Testis (tissue), 3 donors: ENCODE data around the gene NT5C1A. TPM values are rescaled to one million over a fixed set of nuclear protein-coding genes. Genes with fewer than 3 reads are reported as not detected.

ENCODE experiments used
- DNase-seq: peaks from one replicate; pipeline ENCODE4 v3.0.0-alpha.2; 2019
- H3K27ac ChIP-seq, 2 donors: fragments of 200-600 bp; sonication (generic); one replicate each; pipeline ENCODE4 v1.5.1; 2019
- H3K27me3 ChIP-seq: fragments of 200-600 bp; sonication (generic); one replicate; pipeline ENCODE4 v1.5.1; 2019
- H3K36me3 ChIP-seq: fragments of 200-600 bp; sonication (generic); one replicate; pipeline ENCODE4 v1.5.1; 2017; ENCODE audit warnings: low read depth; ENCODE audit errors: missing control alignments
- H3K4me1 ChIP-seq: fragments of 200-600 bp; sonication (generic); one replicate; pipeline ENCODE4 v1.5.1; 2019
- H3K4me3 ChIP-seq, 2 donors: fragments of 200-600 bp; sonication (generic); one replicate each; pipeline ENCODE4 v1.5.1; 2017 to 2019
- H3K9me3 ChIP-seq: fragments of 200-600 bp; sonication (generic); one replicate; pipeline ENCODE4 v1.5.1; 2017
- CTCF ChIP-seq, 3 experiments: fragments of 450-650 bp in 2 of 3; fragments of 200-600 bp in 1 of 3; sonication (generic) in 1 of 3; IDR thresholded peaks; one replicate each; pipeline ENCODE4 v1.5.1; 2016 to 2019; ENCODE audit warnings: antibody characterized with exemption in 3 of 3, mild to moderate bottlenecking in 2 of 3, moderate library complexity in 1 of 3
- POLR2A ChIP-seq: fragments of 450-650 bp; IDR thresholded peaks from one replicate; pipeline ENCODE4 v1.6.1; 2017; ENCODE audit warnings: antibody characterized with exemption, mild to moderate bottlenecking, moderate library complexity
- WGBS, 2 donors: methylation state at CpG; one replicate each; pipeline ENCODE4 v1.1.5; 2018; 5-methylcytosine and 5-hydroxymethylcytosine counted together
- intact Hi-C: fragments of 100-400 bp; cut with DNase I; formaldehyde crosslinking; loops from one replicate; pipeline ENCODE4 v1.15.1; 2023; ENCODE audit warnings: low total_unique reads
- polyA plus RNA-seq: library from polyadenylated mRNA; stranded (reverse); fragments of 350-450 nt; fragmentation: Illumina TruSeq; extraction: RNeasy Lipid Tissue Mini Kit (QIAGEN cat#74804); gene quantifications from one replicate; pipeline ENCODE4 v1.2.3, GENCODE V29; 2014; ENCODE audit warnings: low read depth, low replicate concordance; ENCODE audit not compliant: insufficient read depth
- total RNA-seq, 2 donors: library from RNA; depleted of rRNA; stranded (reverse); fragments of >200 nt; gene quantifications; one replicate each; pipeline ENCODE4 v1.2.3, GENCODE V29; 2016

NT5C1A gene
- total and polyA plus RNA-seq, 3 donors from 2014 or later: 1.0 to 3.2 (median 2.1) TPM

DNA sequence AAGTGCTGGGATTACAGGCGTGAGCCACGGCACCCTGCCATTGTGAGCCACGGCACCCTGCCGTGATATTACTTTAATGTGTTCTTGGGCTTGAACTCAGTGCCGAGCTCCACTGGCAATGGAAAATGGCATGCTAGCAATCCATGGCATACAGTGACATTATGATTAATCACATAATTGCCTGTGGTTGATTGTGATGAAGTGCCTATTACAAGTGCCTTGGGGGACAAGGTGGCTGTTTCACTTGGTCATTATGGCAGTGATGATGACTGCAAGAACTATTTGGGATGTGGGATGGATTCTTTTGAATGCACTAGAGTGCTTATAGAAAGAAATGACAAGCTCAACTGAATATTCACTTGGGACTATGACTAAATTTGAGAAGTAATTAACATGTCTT, 41.6 kb upstream of the NT5C1A start:
- Histone ChIP-seq H3K36me3 (no peaks in the 10 kb centered on the region), H3K4me3 (no peak overlapping the region), H3K9me3 (no peaks in the 10 kb centered on the region), H3K27ac (no peak overlapping the region), H3K27me3 (no peaks in the 10 kb centered on the region), H3K4me1 (no peaks in the 10 kb centered on the region)
- intact Hi-C loops: loop anchor here (10.0 kb wide), 1 partner anchor 109 kb away; no protein-coding TSS in a partner anchor
- WGBS, 2 donors: 96 to 97% methylated on average over 5 of the region's 5 CpGs
- no peak for DNase-seq
- TF ChIP-seq CTCF (IDR thresholded peaks at IDR 0.05) (no peak), POLR2A (no peak)

DNA sequence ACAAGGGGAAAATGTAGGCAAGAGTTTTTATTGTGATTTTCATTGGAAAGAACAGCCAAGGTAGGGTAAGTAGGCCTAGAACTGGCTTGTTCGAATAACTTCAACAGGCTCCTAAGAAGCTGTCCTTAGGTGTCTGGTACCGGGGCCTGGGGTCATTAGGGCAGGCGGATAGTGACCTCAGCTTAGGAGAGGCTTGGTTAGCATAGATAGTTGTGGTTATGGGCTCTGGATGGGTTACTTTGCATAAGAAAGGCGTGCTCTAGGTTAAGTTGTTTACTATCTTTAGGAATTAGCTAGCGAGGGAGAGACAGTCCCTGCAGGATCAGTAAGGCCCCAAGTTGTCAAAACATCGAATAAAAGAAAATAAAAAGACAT, 40.0 kb upstream of the NT5C1A start:
- 89 to 94% methylated on average over 6 of the region's 6 CpGs for WGBS, 2 donors
- intact Hi-C loops: loop anchor here (10.0 kb wide), 1 partner anchor 107 kb away; no protein-coding TSS in a partner anchor
- TF ChIP-seq POLR2A (no peak), CTCF (IDR thresholded peaks at IDR 0.05) (no peak)
- H3K36me3 ChIP-seq: no peaks in the 10 kb centered on the region
- H3K27me3 ChIP-seq: no peaks in the 10 kb centered on the region
- DNase-seq: no peak
- H3K27ac ChIP-seq: no peak overlapping the region
- H3K9me3 ChIP-seq: no peaks in the 10 kb centered on the region
- no peaks in the 10 kb centered on the region for H3K4me1 ChIP-seq
- H3K4me3 ChIP-seq: no peak overlapping the region

GRCh38 chr1:39711104-39711965, 39.4 kb upstream of the NT5C1A start:
- DNase-seq: no peak
- no peak for TF ChIP-seq CTCF (IDR thresholded peaks at IDR 0.05)
- no peak for TF ChIP-seq POLR2A
- WGBS, 2 donors: 80 to 91% methylated on average over 12 of the region's 12 CpGs
- Histone ChIP-seq H3K27ac (no peak overlapping the region), H3K4me3 (no peak overlapping the region), H3K4me1 (no peaks in the 10 kb centered on the region), H3K36me3 (no peaks in the 10 kb centered on the region), H3K27me3 (no peaks in the 10 kb centered on the region), H3K9me3 (no peaks in the 10 kb centered on the region)
- intact Hi-C loops: loop anchor here (10.0 kb wide), 1 partner anchor 107 kb away; no protein-coding TSS in a partner anchor

DNA sequence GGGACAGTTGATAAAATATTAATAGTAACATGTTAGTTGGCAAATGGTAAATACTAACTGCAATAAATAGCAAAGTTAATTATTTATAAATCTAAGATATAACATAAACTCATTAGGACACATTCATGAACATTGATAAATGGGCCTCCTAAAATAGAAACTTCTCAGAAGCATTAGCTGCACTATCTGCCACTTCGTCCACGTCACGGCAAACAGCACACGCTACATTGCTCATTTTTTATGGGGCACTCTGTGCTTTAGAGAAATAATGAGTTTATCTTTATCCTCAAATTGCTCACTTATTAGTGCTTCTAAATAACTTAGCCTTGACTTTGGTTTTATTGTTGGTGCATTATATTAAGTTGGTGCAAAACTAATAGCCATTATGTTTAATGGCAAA, 35.6 kb upstream of the NT5C1A start:
- Histone ChIP-seq H3K36me3 (no peaks in the 10 kb centered on the region), H3K4me3 (no peak overlapping the region), H3K4me1 (no peaks in the 10 kb centered on the region), H3K9me3 (no peaks in the 10 kb centered on the region), H3K27me3 (no peaks in the 10 kb centered on the region), H3K27ac (no peak overlapping the region)
- no peak for DNase-seq
- no peak for TF ChIP-seq CTCF (IDR thresholded peaks at IDR 0.05)
- no peak for TF ChIP-seq POLR2A
- intact Hi-C loops: no loop called here
- WGBS, 2 donors: 54 to 63% methylated on average over 4 of the region's 4 CpGs
